Purkinje cell (primary cell): ENCODE results near the gene ZNF222. TPM values are rescaled to one million over a fixed set of nuclear protein-coding genes. Genes with fewer than 3 reads are reported as not detected.

Experiments
- polyA plus RNA-seq: library from polyadenylated mRNA; unstranded; fragments of >200 nt; fragmentation: Nextera tagmentation; gene quantifications from 2 replicates; pipeline ENCODE4 v1.2.1, GENCODE V29; 2014

Gene ZNF222
- polyA plus RNA-seq: 5.5 and 7.5 TPM in 2 replicates

DNA sequence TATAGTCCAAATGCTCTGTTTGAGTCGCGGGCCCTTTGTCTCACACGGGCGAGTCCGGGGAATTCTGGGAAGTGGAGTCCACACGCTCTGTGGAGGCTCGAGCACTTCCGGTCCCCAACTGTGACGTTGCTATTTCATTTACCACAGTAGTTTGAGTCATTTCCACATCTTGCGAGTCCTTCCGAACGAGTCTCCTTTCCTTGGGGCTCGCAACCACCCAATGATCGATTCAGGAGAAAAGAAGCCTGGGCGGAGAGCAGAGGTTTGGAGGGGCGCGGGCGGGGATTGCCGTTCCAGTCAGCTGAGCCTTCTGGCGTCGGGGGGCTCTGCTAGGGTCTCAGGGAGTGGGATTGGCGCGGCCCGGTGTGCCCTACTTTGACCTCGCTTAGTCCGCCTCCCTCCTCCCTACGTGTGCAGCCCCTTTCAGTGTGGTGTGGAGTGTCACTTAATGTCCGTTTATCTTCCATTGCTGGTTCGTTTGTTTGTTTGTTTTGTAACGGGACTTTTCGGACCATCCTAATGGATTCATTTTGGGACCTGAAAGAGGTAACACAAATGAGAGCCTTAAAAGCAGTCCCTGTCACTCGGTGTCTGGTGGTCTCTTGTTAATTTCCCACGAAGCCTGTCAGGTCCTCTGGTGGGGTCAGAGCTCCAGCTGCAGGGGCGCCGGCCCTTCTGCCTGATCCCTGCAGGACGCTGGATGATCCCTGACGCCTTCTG is at the start of gene ZNF222:
TSS of gene ZNF222 (plus strand) at position 163 of the 720 bp plus-strand sequence. CDS start at position 221, 58 bp downstream.

DNA sequence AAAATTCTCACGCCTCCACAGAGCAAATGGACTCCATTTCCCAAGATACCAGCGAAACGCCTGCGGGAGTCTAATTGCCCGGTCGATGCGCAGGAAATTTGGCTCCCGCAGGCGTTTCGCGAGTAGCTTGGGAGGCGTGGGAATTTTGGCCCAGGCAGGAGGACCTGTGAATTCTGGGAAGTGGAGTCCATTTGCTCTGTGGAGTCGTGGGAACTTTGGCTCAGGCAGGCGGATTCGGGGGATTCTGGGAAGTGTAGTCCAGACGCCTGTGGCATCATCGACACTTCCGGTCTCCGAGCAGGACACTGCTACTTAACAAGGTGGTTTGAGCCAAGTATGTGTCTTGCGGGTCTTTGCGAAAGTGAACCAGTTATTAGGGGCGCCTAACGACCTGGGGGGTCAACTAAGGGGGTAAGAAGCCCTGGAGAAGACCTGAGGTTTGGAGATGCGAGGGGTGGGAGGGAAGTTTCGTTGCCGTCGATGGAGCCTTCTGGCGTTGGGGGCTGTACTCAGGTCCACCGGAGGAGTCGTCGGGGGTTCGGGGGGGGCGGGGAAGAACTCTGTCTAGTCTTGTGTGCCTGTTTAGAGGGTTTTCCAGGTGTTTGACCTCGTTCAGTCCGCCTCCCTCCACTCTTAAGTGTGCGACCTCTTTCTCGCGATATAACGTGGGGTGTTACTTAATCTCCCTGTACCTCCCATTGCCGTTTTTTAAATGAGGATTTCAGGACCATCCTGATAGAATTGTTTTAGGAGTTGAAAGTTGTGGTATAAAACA is 41.1 kb upstream of the ZNF222 start, which contains the start of gene ZNF155:
TSS of gene ZNF155 (plus strand) at position 277 of the 775 bp plus-strand sequence. CDS start 4,356 bp downstream, outside the sequence.

DNA sequence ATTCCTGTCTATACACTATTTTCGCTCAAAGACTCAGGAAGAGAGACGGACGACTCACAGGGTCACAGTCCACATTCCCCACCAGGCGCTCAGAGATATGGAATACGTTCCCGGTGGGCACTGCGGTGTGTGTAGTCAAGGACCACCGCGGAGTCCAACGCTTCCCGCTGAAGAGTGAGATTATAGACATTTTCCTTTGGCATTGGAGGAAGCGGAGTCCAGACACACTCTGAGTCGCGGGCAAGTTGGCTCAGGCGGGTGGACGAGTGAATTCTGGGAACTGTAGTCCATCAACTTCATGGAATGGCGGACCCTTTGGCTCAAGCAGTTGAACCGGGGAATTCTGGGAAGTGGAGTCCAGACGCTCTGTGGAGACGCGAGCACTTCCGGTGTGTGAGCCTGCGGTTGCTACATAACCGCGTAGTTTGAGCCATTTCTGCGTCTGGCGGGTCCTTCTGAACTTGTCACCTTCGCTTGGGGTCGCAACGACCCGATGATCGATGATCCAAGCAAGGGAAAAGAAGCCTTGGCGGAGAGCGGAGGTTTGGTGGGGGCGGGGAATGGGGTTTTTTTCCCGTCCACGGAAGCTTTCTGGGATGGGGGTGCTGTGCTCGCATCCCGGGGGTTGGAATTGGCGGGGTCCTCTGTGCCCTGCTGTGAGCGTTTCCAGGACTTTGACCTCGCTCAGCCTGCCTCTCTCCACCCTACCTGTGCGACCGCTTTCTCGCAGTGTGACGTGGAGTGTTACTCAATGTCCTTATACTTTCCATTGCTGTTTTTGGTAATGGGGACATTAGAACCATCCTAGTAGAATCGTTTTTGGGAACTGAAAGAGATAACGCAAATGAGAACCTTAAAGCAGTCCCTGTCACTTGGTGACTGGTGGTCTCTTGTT is 22.4 kb upstream of the ZNF222 start, which contains the start of gene ZNF230:
TSS of gene ZNF230 (plus strand) at position 392 of the 895 bp plus-strand sequence. CDS start 4,122 bp downstream, outside the sequence.

DNA sequence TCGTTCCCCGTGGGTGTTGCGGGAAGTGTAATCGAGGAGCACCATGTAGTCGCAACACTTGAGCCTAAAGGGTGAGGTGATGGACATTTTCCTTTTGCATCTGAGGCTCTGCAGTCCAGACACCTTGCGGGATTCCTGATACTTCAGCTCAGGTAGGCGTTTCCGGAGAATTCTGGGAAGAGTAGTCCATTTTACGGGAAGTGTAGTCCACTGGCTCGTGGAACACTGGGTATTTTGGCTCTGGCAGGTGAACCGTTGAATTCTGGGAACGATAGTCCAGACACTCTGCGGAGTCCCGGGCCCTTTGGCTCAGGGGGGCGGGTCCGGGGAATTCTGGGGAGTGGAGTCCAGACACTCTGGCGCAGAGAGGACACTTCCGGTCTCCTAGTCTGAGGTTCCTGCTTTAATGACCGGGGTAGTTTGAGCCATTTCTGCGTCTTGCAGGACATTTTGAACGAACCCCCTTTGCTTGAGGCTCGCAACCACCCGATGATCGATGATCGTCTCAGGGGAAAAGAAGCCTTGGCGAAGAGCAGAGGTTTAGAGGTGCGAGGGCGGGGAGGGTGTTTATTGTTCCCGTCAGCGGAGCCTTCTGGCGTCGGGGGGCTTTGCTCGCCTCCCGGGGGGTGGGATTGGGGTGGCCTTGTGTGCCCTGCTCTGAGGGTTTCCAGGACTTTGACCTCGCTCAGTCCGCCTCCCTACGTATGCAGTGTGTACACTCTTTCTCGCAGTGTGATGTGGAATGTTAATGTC is 26.6 kb downstream of the ZNF222 start, which contains the start of gene ZNF223:
TSS of gene ZNF223 (plus strand) at position 387 of the 753 bp plus-strand sequence. CDS start 3,141 bp downstream, outside the sequence.

DNA sequence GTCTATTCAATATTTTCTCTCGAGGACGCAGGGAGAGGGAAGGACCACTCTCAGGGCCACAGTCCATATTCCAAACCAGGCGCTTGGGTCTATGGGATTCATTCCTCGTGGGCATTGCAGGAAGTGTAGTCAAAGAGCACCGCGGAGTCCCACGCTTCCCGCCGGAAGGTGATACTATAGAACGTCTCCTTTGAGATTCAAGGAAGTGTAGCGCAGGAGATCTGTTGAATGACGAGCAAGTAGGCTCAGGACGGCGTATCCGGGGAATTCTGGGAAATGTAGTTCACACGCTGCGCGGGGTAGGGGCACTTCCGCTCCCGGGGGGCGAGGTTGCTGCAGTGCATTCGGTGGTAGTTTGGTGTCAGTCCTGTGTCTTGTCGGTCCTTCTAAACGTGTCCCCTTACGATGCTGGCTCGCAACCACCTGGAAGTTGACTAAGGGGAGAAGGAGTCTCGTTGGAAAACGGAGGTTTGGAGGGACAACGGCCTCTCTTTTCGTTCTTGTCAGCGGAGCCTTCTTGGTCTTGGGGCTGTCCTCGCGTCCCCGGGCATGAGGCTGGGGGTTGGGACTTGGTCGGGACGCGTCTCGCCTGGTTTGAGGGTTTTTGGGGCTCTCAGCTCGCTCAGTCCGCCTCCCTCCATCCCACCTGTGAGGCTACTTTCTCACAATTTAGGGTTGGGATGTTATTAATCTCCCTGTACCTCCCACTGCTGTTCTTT is 46.8 kb downstream of the ZNF222 start, which contains the start of gene ZNF284:
TSS of gene ZNF284 (plus strand) at position 336 of the 719 bp plus-strand sequence. CDS start 4,231 bp downstream, outside the sequence.

Other genes with a start within 250 kb of the ZNF222 start
- gene KCNN4, start 244.4 kb upstream of the ZNF222 start, polyA plus RNA-seq: 4.1 TPM in 1 of 2 replicates, not detected in the other
- 8.0 and 10.0 TPM in 2 replicates for gene LYPD5, start 222.9 kb upstream of the ZNF222 start, polyA plus RNA-seq
- 9.2 and 20.3 TPM in 2 replicates for gene ZNF283, start 198.1 kb upstream of the ZNF222 start, polyA plus RNA-seq
- gene ZNF404, start 141.4 kb upstream of the ZNF222 start, polyA plus RNA-seq: 33.5 and 40.2 TPM in 2 replicates
- 2.8 and 3.4 TPM in 2 replicates for gene ZNF45, start 90.1 kb upstream of the ZNF222 start, polyA plus RNA-seq
- 4.2 TPM in 1 of 2 replicates, not detected in the other for gene ZNF221, start 74.2 kb upstream of the ZNF222 start, polyA plus RNA-seq
- 1.3 and 3.4 TPM in 2 replicates for gene ZNF155, start 41.2 kb upstream of the ZNF222 start, polyA plus RNA-seq
- gene ZNF230, start 22.4 kb upstream of the ZNF222 start, polyA plus RNA-seq: 3.3 and 4.5 TPM in 2 replicates
- 9.5 and 11.2 TPM in 2 replicates for gene ZNF223, start 26.7 kb downstream of the ZNF222 start, polyA plus RNA-seq
- 1.2 and 1.7 TPM in 2 replicates for gene ZNF284, start 46.8 kb downstream of the ZNF222 start, polyA plus RNA-seq
- 6.9 and 12.1 TPM in 2 replicates for gene ZNF224, start 69.0 kb downstream of the ZNF222 start, polyA plus RNA-seq
- 1.1 and 2.7 TPM in 2 replicates for gene ZNF225, start 88.0 kb downstream of the ZNF222 start, polyA plus RNA-seq
- gene ZNF234, start 116.2 kb downstream of the ZNF222 start, polyA plus RNA-seq: 10.9 and 15.5 TPM in 2 replicates
- gene ZNF226, start 139.7 kb downstream of the ZNF222 start, polyA plus RNA-seq: 389 and 436 TPM in 2 replicates
- gene ZNF227, start 187.2 kb downstream of the ZNF222 start, polyA plus RNA-seq: 7.1 and 18.7 TPM in 2 replicates
- gene ZNF233, start 234.5 kb downstream of the ZNF222 start, polyA plus RNA-seq: 5.2 and 9.0 TPM in 2 replicates